GM18499 (cell line): Measurements from ENCODE around the gene ANK2.
"Not testable (repeated sequence)": the region's sequence is repeated elsewhere in the genome, so short reads cannot be mapped to it uniquely, and the experiment has no call there.

Experiments
- ATAC-seq: cut with Tn5 transposase; IDR thresholded peaks from one replicate; pipeline ENCODE4 v1.9.1; 2021; ENCODE audit warnings: moderate number of reproducible peaks; ENCODE audit not compliant: insufficient read depth, unreplicated experiment

The ANK2 gene

DNA sequence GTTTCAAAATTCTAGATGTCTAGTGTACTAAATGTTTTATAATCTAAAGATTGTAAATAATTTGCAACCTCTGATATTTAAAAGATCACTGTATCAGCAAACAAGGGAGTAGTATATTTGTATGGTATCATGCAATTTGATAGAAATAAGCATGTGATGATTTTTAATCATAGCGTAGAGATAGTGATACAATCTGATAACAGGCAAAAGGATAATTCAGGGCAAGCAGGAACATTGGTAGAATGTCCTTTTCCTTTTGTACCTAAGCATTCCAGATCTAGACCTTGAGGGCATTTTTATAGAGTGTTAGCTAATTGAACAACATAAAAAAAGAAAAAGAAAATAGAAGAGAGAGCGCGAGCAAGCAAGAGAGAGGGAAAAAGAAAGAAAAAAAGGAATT is 1.4 kb downstream of the ANK2 start:
- ATAC-seq: no peak

- ATAC-seq: no peak
Measured at GRCh38 chr4:113051361-113051760, 1.9 kb downstream of the ANK2 start.

- ATAC-seq: no peak
Measured at GRCh38 chr4:113052379-113052951, 3.0 kb downstream of the ANK2 start.

DNA sequence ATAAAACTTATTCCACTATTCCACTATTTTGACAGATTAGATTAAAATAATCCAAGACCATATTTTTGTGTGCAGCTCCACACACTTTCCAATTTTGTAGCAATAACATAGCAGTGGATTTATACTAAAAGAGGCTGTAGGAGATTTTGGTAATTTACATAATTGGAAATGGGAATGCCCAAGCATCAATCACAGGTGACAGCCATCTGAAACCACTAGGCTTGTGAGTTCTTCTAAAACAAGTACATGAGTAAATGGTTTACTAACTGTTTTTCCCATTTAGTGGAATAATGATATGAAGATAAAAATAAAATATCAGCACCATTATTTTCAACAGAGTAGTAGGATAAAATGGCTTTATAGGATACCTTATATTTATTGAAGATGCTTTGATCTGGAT is 4.4 kb downstream of the ANK2 start:
- ATAC-seq: no peak

DNA sequence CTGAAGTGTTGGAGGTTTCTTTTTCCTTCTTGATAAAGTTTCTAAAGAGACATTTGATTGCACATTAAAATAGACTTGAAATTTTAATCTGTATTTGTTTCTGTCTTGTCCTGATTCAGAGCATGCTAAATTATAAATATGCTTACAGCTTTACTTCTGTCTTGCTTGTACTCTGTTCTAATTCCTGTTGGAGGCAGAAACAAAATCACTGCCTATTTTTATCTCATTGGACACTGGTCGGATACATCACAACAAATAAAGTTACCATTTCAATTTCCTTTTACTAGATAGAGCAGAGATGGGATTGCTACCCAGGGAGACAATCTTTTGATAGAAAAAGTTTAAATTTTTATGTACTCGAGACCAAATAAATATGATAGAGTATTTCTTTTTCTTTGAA is 6.9 kb downstream of the ANK2 start:
- no peak for ATAC-seq

DNA sequence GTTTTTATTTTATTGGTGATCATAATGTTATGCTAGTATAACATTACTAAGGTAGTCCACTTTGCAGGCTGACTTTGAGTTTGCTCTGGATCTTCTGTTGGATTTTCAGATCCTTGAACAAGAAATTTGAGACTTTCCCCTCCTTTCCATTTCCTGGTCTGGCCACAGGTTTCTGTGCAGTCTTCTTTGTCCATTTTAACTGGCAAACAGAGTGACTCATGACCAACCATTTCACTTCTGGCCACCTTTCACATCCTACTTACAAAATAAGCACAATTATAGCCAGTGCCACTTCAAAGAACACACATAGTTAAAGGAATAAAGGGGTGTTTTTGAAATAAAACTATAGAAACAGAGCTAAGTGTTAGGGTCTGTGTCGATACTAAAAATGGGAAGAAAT is 8.4 kb downstream of the ANK2 start:
- no peak for ATAC-seq

DNA sequence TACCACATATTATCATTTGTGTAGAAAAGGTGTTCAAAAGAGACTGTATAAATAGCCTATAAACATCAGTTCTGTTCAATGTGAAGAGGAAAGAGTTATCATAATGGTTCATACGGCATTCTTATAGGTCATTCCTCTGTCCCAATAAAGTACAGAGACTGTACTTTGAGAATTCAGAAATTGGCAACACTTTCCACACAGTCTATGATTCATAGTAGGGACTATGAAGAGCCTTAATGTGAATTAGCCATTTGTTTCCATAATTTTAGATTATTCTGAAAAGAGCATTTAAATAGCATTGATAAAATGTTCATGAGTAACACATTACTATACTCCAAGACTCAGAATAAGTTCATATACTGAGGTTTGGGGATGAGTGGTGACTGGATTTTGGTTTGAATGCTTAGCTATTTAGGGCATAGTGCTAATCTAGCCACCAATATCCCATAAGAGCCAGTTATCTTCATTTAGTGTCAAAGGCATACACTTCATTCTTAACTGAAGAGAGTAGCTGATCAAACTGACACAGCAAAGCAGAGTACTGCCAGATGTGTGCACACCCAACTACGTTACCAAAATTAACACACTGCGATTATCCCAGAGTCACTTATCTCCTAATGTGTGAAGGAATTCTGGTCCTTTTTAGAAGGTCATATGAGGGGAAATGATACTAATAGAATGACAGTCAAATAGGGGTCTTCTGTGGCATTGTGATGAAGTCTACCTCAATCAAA is 10.2 kb downstream of the ANK2 start:
- ATAC-seq: no peak

GRCh38 chr4:113060853-113061252 is 11.4 kb downstream of the ANK2 start:
- no peak for ATAC-seq

DNA sequence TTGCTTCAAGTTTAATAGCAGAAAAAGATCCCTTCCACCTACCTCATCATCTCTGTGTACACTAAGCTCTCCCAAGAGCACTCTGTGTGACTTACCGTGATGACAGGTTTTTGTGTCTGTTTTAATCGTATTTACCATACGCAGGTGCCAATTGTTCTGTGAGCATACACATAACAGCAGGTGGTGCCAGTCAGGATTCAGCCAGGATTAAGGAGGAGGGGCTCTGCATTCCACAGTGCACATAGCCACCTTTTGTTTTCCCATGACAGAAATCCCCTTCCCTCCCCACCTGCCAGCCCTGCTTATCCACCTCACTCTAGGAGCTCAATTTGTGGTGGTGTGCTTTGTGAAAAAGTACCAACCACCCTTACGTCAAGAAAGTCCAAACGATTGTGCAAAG is 14.8 kb downstream of the ANK2 start:
- ATAC-seq: no peak

GRCh38 chr4:113065629-113066028 is 16.2 kb downstream of the ANK2 start:
- ATAC-seq: no peak

- not testable (repeated sequence) for ATAC-seq
Measured at GRCh38 chr4:113068771-113069170, 19.3 kb downstream of the ANK2 start.

DNA sequence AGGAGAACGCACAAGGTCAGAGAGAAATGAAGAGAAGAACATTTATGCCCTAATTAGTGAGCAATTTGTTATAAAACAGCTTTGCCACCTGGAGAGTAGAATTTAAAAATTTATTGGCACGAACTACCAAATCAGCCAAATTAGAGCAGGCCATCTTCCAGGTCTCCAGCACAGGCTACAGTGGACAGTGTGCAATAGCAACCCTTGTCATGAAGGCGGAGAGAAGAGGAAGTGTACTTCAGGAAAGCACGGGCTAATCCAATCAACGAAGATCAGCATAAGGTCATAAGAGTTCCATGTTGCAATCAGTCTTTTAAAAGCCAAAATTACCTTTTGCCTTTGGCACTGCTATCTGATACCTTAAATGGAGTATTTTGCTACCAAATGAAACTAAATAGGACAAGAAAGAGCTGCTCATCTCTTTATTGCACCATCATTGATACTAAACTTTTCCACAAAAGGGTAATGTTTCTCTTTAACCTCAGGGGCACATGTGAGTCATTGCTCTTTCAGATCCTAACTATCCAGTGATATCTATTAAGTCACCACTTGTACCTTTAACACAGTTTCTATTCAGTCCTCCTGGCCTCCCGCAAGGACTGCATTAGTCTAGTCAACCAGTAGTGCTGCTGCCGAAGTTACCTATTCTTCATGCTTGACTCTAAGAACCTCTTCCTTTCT is 19.9 kb downstream of the ANK2 start:
- ATAC-seq: no peak

DNA sequence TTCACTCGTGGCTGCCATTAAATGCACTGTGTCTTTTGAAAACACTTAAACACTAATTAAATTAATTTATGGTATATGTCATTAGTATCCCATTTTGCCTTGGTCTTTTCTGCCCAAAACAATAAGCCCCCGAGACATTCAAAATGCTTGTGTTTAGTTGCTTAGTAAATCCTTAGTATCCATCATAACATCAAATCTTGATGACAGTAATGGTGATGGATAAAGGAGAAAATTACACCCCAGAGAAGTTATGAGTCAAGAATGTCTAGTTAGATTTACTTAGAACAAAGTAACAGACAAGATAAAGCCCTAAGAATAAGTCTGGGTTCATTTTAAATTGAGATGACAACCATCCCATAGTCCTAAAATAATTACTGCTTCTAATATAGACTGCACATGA is 21.3 kb downstream of the ANK2 start:
- no peak for ATAC-seq

GRCh38 chr4:113071274-113071673 is 21.8 kb downstream of the ANK2 start:
- no peak for ATAC-seq

DNA sequence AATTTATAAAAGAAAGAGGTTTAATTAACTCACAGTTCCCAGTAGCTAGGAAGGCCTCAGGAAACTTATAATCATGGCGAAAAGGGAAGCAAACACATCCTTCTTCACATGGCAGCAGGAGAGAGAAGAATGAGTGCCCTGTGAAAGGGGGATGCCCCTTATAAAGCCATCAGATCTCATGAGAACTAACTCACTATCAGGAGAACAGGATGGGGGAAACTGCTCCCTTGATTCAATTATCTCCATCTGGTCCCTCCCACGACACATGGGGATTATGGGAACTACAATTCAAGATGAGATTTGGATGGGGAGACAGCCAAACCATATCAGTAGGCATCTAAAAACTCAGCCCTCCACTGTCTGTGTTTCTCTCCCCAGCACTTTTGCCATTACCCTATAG is 22.4 kb downstream of the ANK2 start:
- ATAC-seq: no peak

- no peak for ATAC-seq
Measured at GRCh38 chr4:113073451-113074005, 24.1 kb downstream of the ANK2 start.

DNA sequence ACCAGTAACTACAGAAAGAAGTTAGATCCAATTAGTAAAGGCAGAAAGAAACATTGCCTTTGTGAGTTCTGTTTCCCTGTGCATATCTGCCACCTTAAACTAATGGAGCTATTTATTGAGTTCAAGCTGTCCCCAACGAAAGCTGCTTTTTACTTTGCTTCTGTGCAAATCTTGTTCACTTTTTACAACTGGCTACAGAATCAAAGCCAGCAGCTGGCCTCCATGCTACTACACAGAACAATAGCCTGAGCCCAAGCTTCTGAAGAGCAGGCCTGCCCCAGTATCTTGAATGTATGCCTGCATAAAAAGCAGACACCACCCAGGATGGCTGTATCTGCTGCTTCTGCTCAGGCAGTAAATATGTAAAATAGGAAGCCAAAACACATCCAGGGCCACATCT is 28.1 kb downstream of the ANK2 start:
- ATAC-seq: no peak

- no peak for ATAC-seq
Measured at GRCh38 chr4:113078066-113078465, 28.6 kb downstream of the ANK2 start.

DNA sequence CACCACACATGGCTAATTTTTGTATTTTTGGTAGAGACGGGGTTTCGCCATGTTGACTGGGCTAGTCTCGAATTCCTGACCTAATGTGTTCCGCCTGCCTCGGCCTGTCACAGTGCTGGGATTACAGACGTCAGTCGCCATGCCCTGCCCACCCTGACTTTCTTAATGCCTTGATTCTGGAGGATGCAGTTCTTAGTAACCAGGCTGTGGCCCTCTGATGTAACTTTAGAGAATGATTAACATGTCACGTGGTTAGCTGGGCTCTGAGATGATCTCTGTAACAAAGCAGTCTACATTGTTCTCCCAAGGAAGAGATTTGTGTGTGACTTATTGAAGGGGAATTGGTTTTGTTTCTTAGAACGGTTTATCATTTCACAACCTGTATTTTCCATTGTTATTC is 30.6 kb downstream of the ANK2 start:
- no peak for ATAC-seq

DNA sequence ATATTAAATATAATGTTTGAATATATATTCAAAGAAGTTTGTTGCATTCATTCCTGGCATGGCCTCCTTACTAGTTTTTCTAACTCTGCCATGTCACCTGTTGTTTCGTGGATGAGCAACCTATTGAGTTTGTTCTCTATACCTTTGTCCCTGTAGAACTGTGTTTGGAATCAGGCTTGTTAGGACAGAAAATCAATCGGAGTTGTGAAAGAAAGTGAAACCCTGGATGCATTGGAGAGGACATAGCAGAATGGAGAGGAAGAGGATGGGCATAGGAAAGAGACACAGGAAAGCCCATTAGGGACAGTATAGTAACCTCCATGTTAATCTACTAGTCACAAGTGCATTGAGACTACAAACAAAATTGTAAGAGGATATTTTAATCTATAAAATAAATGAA is 31.2 kb downstream of the ANK2 start:
- no peak for ATAC-seq

DNA sequence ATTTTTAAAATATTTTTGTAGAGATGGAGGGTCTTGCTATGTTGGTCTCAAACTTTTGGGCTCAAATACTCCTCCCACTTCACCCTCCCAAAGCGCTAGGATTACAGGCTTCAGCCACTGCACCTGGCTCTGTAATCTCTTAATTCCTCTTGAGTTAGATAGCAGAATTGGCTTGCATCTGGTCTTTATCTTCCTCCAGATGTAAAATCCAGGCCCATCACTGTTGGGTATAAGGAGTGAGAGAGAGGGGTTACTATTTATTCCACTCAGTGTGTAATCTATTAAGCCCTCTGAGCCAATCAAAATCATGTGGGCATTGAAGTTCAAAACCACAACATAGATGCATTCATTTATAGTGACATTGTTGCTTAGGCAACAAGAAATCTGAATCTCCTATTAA is 33.9 kb downstream of the ANK2 start:
- no peak for ATAC-seq
